Measurements from ENCODE around the gene TNFRSF4.
"Not testable (repeated sequence)": the region's sequence is repeated elsewhere in the genome, so short reads cannot be mapped to it uniquely, and the experiment has no call there.

TNFRSF4 gene
- 29.4 to 76.1 reads per million in 2 donors for total RNA-seq

GRCh38 chr1:1213345-1214265 lies at the start of gene TNFRSF4:
Gene TNFRSF4, minus strand, starts transcription at chr1:1214153. Its CDS starts 26 bp downstream, at chr1:1214127.
- DNase-seq, result peak in 4 of 5 experiments; percentile 32 to 69 (median 52)

DNA sequence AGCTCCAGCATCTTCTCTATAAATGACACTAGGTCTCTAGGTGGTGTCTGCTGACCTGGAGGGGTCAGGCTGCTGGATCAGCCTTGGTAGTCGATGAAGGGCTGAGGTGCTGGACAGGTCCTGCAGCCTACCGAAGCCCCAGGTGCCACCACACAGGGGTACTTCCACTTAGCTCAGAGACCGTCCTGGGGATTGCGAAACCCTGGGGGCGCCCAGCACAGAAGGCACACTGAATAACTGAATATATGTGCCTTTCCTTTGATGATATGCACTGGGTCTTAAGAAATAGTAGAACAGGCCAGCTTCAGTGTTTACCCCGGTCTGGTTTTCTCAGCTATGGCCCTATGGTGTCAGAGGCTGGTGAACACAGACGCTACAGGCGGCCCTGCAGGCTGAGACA lies 48.8 kb upstream of the TNFRSF4 start:
- DNase-seq, result no peak

GRCh38 chr1:1262071-1262470 lies 48.1 kb upstream of the TNFRSF4 start:
- no peak for DNase-seq

GRCh38 chr1:1260843-1261560 lies 47.0 kb upstream of the TNFRSF4 start:
- DNase-seq, result no peak

DNA sequence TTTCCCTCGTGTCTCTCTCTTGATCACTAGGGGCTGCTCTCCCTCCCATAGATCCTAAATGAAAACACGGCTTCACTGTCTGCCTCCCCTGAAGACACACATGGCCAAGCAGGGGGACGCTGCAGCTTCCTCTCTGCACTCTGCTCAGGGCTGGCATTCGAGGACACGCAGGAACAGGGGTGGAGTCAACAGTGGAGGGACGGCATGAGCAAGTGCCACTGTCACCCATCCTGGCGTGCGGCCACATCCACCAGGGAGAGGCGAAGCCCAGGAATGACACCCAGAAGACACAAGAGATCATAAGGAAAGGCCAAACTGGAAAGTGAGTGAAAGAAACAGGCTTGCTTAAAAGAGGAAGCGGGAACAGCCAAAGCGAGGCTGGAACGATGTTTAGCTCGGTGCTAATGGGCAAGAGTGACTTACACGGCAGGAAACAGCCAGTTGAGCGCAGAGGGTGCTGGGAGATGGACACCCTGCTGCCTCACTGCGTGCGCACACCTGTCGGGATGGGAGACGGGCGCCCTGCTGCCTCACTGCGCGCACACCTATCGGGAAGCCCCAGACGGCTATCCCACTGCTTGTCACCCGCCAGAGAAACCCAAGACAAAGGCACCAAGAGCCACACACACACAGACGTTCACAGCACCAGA lies 46.1 kb upstream of the TNFRSF4 start:
- no peak for DNase-seq

- DNase-seq, result no peak
Measured at GRCh38 chr1:1259540-1259939, 45.6 kb upstream of the TNFRSF4 start.

- DNase-seq, result no peak
Measured at GRCh38 chr1:1259119-1259488, 45.2 kb upstream of the TNFRSF4 start.

DNA sequence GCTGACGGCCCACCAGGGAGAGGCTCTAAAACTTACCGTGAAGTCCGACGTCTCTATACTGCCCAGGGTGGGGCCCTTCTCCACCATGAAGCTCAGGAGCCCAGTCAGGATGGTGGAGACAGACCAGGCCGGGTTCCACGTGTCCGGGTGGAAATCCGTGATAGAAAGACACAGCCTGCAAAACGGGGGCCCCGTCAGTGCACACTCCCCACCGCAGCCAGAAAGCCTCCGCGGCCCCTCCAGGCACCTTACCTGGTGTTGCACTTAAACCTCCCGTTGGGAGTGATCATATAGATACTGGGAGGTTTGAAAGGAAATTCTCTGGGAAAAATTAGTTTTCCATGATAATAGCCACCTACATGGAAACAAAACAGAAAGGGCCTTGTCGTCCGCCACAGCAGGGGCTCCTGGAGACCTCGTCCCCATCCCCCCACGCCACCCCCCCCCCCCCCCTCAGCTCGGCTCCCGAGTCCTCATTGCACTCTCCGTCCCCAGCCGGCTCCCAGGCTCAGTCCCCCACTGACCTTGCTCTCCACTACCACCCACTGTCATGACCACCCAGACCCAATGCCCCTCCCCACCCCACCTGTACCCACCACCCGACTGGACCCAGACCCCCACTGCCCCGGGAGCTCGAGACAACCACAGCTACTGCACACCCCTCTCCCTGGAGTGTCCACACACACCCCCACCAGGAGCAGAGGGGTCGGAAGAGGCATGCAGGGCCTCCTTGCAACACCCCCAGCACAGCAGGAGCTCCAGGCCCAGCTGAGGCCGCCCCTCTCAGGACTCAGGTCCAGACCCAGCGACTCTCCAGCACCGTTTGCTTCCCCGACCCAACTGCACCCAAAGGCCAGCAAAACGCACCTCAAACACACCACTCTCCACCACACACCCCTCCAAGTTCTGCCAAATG lies 43.3 kb upstream of the TNFRSF4 start:
- DNase-seq, result peak in 1 of 5 experiments; percentile 1

GRCh38 chr1:1255611-1256010 lies 41.7 kb upstream of the TNFRSF4 start:
- no peak for DNase-seq

DNA sequence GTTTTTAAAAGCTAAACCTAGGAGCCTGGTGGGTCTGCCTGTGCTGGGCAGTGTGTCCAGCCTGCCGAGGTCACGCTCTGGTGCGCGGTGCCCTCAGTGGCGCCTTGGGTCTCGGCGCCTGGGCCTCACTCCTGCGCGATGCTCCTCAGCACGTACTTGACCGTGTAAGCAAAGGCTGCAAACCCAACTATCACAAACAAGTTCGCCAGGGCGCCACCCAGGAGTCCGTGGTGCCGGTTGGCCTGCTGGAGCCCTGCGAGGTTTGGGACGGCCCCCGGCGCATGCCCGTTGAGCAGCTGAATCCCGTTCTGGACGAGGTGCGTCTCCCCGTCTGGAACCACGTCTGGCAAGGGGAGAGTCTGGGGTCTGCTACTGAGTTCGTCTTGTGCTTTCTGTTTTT lies 41.1 kb upstream of the TNFRSF4 start:
- peak in 1 of 5 experiments; percentile 2 for DNase-seq

GRCh38 chr1:1254667-1254998 lies 40.7 kb upstream of the TNFRSF4 start:
- DNase-seq, result no peak

DNA sequence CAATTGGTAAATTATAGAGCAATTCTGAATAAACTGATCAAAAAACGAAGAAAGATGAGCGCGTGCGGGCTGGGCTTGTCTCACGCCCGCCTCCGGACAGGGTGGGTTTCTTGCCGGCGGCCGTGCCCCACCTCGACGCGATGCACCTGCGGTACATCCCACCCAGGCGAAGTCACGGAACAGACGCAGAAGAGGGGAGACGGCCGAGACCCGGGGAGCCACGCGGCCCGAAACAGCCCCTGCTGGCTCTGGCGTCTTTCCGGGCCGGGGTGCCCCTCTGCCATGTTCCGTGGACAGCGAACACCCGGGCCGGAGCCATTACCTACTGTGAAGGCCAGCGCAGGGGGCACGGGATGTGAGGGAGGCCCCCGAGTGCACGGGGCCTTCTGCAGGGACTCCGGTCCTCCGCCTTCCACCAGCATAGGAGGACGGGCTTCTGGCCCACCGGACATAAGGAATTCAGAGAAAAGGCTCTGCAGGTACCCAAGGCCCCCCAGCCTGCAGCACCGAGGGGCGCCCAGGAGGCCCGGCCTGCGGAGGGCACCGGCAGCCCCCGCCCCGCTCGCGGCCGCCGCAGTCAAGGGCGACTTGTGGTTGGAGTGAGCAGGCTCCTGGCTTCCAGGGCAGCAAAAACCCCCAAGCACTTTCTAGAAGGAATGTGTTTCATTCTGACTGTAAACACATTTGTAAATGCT lies 40.2 kb upstream of the TNFRSF4 start:
- no peak for DNase-seq

DNA sequence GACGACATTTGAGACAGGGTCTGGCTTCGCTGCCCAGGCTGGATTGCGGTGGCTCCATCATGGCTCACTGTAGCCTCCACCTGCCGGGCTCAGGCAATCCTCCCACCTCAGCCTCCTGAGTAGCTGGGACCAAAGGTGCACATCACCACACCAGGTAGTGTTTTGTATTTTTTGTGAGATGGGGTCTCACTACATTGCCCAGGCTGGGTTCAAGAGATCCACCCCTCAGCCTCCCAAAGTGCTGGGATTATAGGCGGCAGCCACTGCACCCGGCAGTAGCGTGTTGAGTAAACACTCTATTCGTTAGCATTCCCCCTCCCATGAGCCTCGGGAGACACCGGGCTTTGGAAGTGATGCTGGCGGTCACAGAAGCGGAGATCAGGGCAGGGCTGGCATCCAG lies 39.4 kb upstream of the TNFRSF4 start:
- no peak for DNase-seq

- peak in 4 of 5 experiments; percentile 37 to 87 (median 56) for DNase-seq
Measured at GRCh38 chr1:1250786-1251284, 36.9 kb upstream of the TNFRSF4 start.

- DNase-seq, result not testable (repeated sequence)
Measured at GRCh38 chr1:1248009-1248913, 34.3 kb upstream of the TNFRSF4 start.

GRCh38 chr1:1247341-1247913 lies 33.5 kb upstream of the TNFRSF4 start:
- DNase-seq, result no peak

DNA sequence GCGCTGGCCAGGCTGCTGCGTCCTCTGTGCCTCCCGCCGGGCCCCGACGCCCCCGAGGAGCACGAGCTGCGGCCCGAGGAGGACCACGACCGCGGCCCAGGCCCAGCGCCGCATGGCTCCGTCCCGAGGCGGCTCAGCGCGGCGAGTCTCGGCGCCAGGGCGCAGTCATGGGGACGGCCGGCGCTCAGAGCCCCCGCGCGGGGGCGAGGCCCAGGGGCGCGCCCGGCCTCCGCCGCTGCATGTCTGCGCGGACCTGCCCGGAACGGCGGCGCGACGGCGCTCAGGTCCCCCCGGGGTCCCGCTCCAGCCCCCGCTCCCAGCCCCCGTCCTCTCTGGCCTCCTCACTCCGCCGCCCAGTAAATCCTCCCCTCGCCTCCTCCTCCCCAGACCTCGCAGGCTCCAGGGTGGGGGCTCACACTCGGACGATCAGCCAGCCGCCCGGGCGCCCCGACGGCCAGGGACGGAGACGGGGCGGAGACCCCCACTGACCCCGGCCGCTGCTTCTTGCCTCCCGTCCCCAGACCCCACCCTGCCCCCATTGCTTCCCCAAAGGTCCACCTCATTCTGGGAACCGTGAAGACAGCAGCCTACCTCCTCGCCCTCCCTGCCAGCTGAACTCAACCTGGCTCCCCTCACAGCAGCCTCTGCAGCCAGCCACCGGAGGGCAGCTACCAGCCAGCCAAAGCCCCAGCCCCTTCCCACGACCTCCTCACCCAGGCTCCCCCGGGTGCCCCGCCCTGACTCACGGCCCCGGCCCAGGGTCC lies 32.8 kb upstream of the TNFRSF4 start, which contains the start of gene C1QTNF12:
C1QTNF12 (minus strand) TSS at position 146 of the 764 bp plus-strand sequence; CDS start at position 114, 32 bp downstream.
- DNase-seq, result no peak

GRCh38 chr1:1245817-1246576 lies 32.0 kb upstream of the TNFRSF4 start:
- DNase-seq, result no peak
